HG03520 (cell line): ENCODE results near the gene SUSD5.
"Not testable (repeated sequence)": the region's sequence is repeated elsewhere in the genome, so short reads cannot be mapped to it uniquely, and the experiment has no call there.

Source experiments
- ATAC-seq: cut with Tn5 transposase; IDR thresholded peaks from one replicate; pipeline ENCODE4 v1.9.1; 2021; ENCODE audit warnings: mild to moderate bottlenecking, moderate library complexity; ENCODE audit not compliant: unreplicated experiment

SUSD5 gene

GRCh38 chr3:33153782-33154181 is 64.8 kb downstream of the SUSD5 start:
- no peak for ATAC-seq

DNA sequence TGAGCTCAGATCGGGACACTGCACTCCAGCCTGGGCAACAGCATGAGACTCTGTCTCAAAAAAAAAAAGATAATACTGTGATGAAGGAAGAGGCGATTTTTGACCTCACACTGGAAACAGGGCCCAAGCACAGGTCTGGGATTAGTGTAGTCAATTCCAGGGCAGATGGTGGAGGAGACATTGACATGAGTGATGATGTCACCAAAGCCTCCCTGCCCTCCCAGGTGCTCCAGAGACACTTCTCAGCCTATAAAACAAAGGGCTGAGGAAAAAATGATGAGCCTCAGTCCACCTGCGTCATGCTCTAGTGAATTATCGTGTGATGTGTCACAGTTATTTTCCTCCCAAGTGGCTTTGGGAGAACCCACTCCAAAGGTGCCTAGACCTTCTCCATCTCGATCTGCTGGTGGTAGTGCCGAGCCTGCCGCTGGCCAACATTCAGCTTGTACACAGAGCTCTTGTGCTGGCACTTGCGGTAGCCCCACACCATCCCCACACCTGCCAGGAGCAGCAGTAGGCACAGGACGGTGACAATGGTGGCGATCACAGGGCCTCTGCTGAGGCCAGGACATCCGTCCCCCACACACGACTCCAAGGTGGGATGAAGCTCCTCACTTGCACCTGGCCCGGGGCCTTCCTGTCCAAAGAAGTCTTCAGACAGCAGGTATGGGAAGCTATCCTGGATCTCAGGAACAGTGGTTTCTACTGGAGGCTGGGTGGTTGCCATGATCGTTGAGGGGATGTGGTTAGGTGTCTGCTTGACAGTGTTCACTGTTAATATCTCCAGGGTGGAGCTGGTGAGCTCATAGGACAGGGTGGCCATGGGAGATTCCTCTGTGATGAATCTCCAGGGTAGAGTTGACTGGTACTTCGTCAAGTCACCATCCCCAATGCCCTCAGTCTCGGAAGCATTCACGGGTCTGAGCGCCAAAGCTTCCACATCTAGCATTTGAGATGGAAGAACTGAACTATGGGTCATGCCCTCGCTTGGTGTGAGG is 65.9 kb downstream of the SUSD5 start:
- ATAC-seq: no peak

- ATAC-seq: no peak
Observed at GRCh38 chr3:33149342-33149741, 69.3 kb downstream of the SUSD5 start.

DNA sequence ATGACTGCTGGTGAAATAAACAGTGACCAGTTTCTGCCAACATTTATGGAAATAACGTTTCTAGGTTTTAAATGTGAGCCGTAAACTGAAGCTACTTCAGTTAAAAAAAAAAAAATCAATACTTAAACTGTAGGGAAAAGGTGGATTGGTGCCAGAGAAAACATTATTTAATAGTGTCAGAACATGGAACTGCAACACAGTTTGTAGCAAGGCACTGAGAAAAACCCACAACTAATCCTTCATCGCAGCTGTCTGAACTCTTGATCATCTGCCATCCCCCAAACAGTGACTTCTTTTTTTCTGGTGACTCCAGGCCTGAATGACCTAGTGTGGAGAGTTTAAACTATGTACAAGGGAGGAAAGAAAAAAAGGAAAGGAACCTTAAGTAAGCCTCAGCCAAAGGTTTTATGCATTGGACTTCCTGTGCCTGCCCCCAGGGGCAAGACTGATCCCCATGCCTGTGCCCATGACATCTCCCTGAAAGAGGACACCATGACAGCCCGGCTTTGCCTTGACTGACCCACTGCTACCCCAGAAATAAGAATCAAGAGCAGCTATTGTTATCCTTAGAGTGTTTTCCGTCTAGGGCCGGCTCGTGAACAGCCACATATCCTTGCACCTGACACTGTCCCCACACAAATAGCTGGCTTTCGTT is 71.7 kb downstream of the SUSD5 start:
- no peak for ATAC-seq

DNA sequence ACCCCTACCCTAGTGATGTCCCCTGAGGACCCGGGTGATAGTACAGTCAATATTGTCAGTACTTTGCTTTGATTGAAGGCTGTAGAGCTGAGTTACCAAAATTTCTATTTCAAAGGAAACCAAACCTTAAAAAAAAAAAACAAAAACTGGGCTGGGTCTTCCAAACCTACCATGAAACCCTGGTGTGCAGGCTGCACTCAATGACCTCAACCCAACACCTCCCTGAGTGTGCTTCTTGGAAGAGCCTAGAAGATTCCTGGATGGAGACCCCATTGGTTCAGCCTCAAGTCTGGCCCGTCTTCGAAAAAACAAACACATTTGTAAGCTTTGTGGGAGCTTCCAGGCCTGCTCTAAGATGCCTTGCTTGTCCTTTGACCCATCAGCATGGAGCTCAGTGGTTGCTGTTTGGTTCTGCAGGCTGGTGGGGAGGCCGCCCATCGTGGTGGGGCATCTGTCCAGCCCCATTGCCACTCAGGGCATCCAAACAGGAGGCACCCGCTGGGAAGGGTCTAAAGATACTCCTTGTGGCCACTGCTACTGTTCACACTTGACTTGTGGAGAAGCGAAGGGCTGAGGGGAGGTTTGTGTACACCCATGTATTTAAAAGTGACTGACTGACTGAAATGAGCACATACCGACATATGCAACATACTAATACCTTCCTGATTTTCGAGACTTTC is 72.6 kb downstream of the SUSD5 start:
- ATAC-seq: no peak

- ATAC-seq: no peak
Observed at GRCh38 chr3:33145221-33145900, 73.2 kb downstream of the SUSD5 start.

GRCh38 chr3:33144433-33144832 is 74.2 kb downstream of the SUSD5 start:
- no peak for ATAC-seq

DNA sequence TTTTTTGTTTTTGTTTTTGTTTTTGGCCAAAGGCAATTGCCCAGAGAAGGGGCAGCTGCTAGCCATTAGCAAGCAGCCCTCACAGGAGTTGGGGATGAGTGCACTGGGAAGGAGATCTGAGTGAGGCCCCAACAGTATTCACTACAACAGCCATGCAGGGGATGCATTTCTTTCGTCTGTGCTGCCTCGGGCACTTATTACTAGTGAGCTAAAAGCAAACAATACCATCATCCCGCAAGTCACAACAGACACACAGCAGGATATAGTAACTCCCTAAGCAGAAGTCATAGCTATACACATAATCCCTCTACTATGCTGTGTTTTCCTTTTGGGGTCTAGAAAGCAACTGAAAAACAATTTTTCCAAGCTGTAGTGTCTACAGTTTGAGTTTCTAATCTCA is 77.6 kb downstream of the SUSD5 start:
- ATAC-seq: no peak

DNA sequence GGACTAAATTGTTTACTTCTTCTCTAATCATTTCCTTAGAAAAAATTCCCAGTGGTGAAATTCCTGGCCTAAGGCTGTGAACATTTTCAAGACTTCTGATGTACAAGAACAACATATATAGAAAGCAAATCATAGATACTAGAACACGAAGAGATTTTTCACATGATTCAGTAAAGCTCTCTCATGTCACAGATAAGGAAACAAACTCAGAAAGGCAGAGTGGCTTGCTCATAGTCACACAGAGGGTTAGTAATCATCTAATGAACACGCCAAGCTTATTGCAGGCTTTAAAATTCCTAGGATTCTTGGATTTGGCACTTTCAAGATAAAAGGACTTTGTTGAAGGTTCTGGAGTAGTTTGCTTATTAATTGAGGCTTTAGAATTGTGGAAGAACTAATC is 78.6 kb downstream of the SUSD5 start:
- no peak for ATAC-seq

- not testable (repeated sequence) for ATAC-seq
Observed at GRCh38 chr3:33139006-33139623, 79.5 kb downstream of the SUSD5 start.

DNA sequence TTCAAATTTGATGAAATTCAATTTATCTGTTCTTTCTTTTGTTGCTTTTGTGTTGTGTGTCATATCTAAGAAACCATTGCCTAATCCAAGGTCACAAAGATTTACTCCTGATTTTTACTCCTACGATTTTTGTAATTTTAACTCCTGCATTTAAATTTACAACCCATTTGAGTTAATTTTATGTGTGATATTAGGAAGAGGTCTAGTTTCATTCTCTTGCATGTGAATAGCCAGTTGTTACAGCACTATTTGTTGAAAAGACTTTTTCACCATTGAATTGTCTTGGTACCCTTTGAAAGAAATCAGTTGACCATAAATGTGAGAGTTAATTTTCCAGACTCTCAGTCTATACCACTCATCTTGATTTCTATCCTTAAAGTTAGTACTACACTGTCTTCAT is 80.9 kb downstream of the SUSD5 start:
- no peak for ATAC-seq

DNA sequence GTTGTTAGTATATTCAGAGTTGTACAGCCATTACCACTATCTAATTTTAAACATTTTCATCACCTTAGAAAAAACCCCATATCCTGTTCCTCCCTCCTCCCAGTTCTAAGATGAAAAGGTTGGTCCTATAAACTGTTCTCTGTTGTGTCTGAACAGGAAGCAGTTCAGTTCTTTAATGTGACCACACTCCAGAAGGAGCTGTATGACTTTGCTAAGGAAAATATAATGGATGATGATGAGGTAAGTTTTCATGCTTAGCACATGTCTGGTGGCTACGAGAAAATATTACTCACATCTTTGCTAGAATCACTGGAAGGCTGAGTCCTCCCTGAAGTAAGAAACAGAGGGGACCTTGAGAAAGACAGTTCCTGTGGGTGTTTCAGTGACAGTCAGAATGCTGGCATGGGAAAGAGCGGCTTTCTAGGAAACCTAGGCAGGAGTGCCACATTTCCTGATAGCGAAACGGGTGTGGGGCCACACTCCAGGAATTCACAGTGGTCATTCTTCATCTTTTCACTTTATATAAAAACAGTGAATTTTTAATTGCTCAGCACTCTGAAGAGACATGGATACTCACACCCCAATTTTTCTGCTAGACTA is 84.5 kb downstream of the SUSD5 start:
- peak; percentile 41 for ATAC-seq

- no peak for ATAC-seq
Observed at GRCh38 chr3:33132019-33132360, 86.6 kb downstream of the SUSD5 start.

DNA sequence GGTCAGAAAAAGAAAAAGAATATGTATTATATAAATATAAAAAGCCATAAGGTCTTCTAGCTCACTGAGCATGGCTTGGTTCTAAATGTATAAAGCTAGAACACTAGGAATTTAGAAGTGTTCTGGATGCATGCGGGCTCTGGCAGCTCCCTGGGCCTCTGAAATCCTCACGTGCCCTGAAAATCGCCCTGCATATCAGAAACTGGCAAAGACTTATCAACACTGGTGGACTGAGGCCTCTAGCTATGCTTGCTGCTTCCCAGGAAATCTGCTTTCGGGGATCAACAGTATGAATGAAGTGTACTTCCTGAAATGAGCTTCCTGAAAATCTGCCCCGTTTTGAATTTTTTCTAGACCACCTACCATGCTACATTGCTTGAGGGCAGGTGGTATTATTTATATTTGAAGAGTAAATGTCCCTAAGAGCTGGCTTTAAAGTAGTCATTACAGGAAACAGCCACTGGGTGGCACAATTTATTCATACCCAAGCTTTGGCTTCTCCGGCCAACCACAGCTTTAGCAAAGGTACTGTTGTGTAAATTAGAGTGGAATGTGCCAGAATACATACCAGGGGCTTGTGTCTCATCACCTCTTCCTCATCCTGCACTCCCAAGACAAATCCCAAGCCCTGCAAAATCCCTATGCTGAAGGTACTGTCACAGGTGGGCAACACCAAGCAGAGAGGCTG is 87.1 kb downstream of the SUSD5 start:
- peak; percentile 61 for ATAC-seq

DNA sequence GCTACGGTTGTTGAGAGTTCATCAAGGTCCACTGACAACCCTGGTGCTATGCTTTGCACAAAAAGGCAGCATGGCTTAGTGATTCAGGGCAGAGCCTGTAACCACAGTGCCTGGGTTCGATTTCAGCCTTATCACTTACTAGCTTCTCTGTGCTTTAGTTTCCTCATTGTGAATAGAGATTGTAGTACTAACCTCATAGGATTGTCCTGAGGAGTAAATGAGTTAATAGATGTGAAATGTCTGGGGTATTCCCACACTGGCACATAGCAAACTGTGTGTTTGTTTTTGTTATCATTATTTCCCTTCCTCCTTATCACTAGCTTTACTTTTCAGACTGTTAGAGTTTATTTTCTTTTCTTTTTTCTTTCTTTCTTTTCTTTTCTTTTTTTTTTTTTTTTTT is 88.5 kb downstream of the SUSD5 start:
- ATAC-seq: no peak

GRCh38 chr3:33128706-33129105 is 89.9 kb downstream of the SUSD5 start:
- ATAC-seq: no peak

DNA sequence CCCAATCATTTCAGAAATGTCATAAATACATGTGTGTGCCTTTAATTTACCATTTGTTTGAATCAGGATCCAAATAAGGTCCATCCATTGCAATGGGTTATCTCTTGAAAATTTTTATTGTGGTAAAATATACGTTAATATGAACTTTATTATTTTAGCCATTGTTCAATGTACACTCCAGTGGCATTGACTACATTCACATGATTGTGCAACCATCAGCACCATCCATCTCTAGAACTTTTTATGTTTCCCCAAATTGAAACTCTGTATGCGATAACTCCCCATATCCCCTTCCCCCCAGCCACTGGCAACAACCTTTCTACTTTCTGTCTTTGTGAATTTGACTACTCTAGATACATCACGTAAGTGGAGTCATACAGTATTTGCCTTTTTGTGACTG is 92.8 kb downstream of the SUSD5 start:
- ATAC-seq: no peak

- ATAC-seq: no peak
Observed at GRCh38 chr3:33124638-33125037, 94.0 kb downstream of the SUSD5 start.

- ATAC-seq: no peak
Observed at GRCh38 chr3:33122991-33123390, 95.6 kb downstream of the SUSD5 start.

DNA sequence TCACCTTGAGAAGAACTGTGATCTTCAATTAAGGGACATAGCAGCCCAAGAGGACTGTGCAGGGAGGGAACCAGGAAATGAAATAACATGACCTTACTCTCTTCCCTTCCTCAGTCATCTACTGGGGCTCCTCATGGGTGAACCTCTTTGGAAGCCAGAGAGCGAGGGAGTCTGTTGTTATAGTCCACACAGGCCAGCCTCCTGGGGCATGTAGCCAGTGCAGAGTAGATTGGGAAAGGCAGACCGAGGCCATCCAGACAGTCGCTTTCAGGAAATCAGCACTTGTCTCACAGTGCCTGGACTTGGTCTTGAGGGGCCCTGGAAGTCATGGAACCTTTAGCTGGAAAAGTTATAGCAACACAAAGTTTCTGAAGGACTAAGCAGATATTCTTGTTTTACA is 98.7 kb downstream of the SUSD5 start:
- no peak for ATAC-seq
